Measurements from ENCODE around the gene TICAM2. TPM values are rescaled to one million over a fixed set of nuclear protein-coding genes. Genes with fewer than 3 reads are reported as not detected.

The TICAM2 gene
- total RNA-seq, 1 experiment from 2014 or later: 0.24 TPM

- no peak overlapping the region for H2BK5ac ChIP-seq (ENCODE audit: insufficient read length, low read length)
- H4K8ac ChIP-seq (replicated peaks; ENCODE audit: insufficient read length, low read depth, low read length): no peak overlapping the region
- peak overlapping the region; percentile 82 for H3K4me2 ChIP-seq (ENCODE audit: insufficient read depth, insufficient read length, low read length)
- no peak overlapping the region for H2BK15ac ChIP-seq (ENCODE audit: low read depth, low read length)
- no peak for TF ChIP-seq CTCF (conservative IDR thresholded peaks at IDR 0.05)
- no peak overlapping the region for H3K14ac ChIP-seq (ENCODE audit: insufficient read depth, low read length)
- no CpG with 5 or more reads among the region's 9 CpGs for WGBS (ENCODE audit: extremely low coverage, insufficient read length, low lambda C conversion rate)
- no peak overlapping the region for H2AK5ac ChIP-seq (ENCODE audit: insufficient read length, low read length)
- H3K9me3 Mint-ChIP-seq: no peaks in the 10 kb centered on the region; a peak in 1 of 5 replicates
- no peak overlapping the region for H4K5ac ChIP-seq (ENCODE audit: insufficient read length, low read depth, low read length)
- H2AFZ ChIP-seq (ENCODE audit: low read length): no peak overlapping the region
- peak overlapping the region; percentile 5 for H3K9ac ChIP-seq (ENCODE audit: extremely low read depth, insufficient read length, low read length)
- no peaks in the 10 kb centered on the region; the same call in 1 of the 2 replicates for H3K4me1 ChIP-seq (ENCODE audit: insufficient read depth, low read length)
- no peaks in the 10 kb centered on the region for H4K20me1 ChIP-seq (ENCODE audit: control insufficient read depth, insufficient read depth, insufficient read length)
- peaks cover 0 to 1% (median 0%) of the 10 kb centered on the region in 3 experiments; a peak in 3 of 7 replicates for H3K36me3 Mint-ChIP-seq (ENCODE audit: insufficient read depth in 1 of 3, low read depth in 3 of 3)
- H3K27me3 Mint-ChIP-seq (ENCODE audit: low read depth): no peaks in the 10 kb centered on the region
- H3K9me3 ChIP-seq (ENCODE audit: control insufficient read depth, low read depth, low read length): no peaks in the 10 kb centered on the region
- H2BK120ac ChIP-seq (ENCODE audit: low read depth, low read length, poor library complexity, severe bottlenecking): no peak overlapping the region
- no peak overlapping the region for H3T11ph ChIP-seq (ENCODE audit: low read length)
- no peak overlapping the region for H3K23ac ChIP-seq (ENCODE audit: insufficient read length, low read depth, low read length)
- no peak overlapping the region for H3K56ac ChIP-seq (ENCODE audit: insufficient read length, low read depth, low read length)
- DNase-seq: no peak
- H3K79me1 ChIP-seq (ENCODE audit: insufficient read depth, low read depth, low read length, poor library complexity, severe bottlenecking): peaks cover 10% of the 10 kb centered on the region
- no peak overlapping the region for H4K91ac ChIP-seq (ENCODE audit: insufficient read length, low read depth, low read length)
- H3K18ac ChIP-seq (ENCODE audit: insufficient read length, low read depth, low read length): no peak overlapping the region
- no peak overlapping the region for H3K4ac ChIP-seq (ENCODE audit: low read depth, low read length)
- no peak overlapping the region for H2BK20ac ChIP-seq (ENCODE audit: low read depth, low read length, poor library complexity, severe bottlenecking)
- peaks cover 15 to 16% of the 10 kb centered on the region in 2 experiments for H3K4me1 Mint-ChIP-seq
- H3K4me3 Mint-ChIP-seq: no peak overlapping the region; a peak in 1 of 5 replicates
- H3K27me3 ChIP-seq (ENCODE audit: insufficient read depth, low read length): no peaks in the 10 kb centered on the region
- H3K27ac ChIP-seq (ENCODE audit: insufficient read length, low read depth, low read length): no peak overlapping the region
- H3K23me2 ChIP-seq (ENCODE audit: insufficient read length, low read depth, low read length, poor library complexity, severe bottlenecking): peaks cover 2% of the 10 kb centered on the region
- H3K27ac Mint-ChIP-seq: peak overlapping the region; percentile 95 to 97 (median 97)
- H2BK12ac ChIP-seq (ENCODE audit: insufficient read length, low read depth, low read length): no peak overlapping the region
- peaks cover 24% of the 10 kb centered on the region; the same call in 1 of the 2 replicates for H3K79me2 ChIP-seq (ENCODE audit: insufficient read depth, low read length)
Observed at GRCh38 chr5:115626445-115626823, 24.2 kb upstream of the TICAM2 start.

All from H9 (cell line).